ENCODE measurements around the gene DCAF17.
A peak's percentile ranks its signal among the peaks of the same experiment; 100 is the strongest.

Gene DCAF17, protein sequence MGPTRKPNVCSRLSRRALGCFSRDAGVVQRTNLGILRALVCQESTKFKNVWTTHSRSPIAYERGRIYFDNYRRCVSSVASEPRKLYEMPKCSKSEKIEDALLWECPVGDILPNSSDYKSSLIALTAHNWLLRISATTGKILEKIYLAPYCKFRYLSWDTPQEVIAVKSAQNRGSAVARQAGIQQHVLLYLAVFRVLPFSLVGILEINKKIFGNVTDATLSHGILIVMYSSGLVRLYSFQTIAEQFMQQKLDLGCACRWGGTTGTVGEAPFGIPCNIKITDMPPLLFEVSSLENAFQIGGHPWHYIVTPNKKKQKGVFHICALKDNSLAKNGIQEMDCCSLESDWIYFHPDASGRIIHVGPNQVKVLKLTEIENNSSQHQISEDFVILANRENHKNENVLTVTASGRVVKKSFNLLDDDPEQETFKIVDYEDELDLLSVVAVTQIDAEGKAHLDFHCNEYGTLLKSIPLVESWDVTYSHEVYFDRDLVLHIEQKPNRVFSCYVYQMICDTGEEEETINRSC

DNA sequence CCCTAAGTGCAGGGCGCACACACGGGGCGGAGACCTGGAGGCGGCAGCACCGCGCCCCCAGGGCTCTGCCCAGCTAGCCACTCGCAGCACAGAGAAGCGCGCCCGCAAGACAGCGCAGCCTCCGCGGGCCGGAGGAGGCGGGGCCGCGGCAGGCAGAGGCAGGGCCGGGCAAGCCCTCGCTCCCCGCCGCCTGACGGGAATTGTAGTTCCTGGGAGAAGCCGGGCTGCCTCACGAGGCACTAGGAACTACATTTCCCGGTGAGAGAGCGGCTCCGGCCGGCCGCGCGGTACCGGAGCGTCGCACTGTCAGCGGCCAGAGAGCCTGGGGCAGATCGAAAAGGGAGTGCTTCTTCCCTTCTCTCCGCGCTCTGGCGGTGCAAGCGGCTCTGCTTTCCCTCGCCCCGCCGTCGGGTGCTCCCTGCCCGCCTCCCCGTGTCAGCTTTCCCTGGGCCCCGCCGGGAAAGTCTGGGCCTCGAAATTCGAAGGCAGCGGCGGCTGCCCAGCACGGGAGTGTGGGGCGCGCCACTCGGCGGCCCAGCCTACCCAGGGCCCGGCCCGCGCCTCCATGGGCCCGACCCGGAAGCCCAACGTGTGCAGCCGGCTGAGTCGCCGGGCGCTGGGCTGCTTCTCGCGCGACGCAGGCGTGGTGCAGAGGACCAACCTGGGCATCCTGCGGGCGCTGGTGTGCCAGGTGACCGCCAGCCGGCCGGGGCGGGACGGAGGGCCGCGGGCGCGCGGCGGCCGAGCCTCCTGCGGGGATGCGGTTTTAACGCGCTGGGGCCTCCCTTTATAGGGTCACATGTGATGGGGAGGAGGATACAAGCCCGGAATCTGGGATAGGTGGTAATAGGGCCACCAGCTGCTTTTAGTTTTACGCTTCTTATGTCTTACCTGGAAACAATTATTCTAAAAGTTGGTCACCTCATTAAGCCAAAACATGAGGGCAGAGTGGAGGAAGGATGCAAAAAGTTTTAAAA lies at the start of gene DCAF17:
TSS of gene DCAF17 (plus strand) at position 214 of the 977 bp plus-strand sequence. CDS start at position 566, 352 bp downstream.
- peak; percentile 93 for DNase-seq

GRCh38 chr2:171386627-171387026 lies 47.4 kb upstream of the DCAF17 start:
- no peak for DNase-seq

GRCh38 chr2:171387052-171387451 lies 47.0 kb upstream of the DCAF17 start:
- no peak for DNase-seq

GRCh38 chr2:171389325-171389724 lies 44.7 kb upstream of the DCAF17 start:
- no peak for DNase-seq

DNA sequence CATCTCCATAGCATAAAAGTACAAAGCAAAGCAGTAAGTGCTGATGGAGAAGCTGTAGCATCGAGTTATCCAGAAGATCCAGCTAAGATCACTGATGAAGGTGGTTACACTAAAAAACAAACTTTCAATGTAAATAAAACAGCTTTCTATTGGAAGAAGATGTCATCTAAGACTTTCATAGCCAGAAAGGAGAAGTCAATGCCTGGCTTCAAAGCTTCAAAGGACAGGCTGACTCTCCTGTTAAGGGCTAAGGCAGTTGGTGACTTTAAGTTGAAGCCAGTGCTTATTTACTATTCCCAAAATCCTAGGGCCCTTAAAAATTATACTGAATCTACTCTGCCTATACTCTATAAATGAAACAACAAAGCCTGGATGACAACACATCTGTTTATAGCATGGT lies 44.2 kb upstream of the DCAF17 start:
- DNase-seq, result no peak

DNA sequence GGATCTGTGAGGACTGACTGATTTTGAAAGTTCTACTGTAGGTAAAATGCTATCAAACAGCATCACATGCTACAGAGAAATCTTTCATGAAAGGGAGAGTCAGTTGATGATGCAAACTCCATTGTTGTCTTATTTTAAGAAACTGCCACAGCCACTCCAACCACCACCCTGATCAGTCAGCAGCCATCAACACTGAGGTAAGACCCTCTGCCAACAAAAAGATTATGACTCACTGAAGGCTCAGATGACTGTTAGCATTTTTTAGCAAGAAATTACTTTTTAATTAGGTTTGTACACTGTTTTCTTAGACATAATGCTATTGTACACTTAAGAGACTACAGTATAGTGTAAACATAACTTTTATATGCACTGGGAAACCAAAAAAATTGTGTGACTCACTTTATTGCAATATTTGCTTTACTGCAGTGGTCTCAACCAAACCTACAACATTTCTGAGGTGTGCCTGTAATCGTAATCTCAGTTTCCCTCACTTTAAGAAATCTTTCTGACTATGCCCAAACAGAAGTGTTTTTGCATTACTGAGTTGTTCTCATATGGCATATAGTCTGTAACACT lies 43.0 kb upstream of the DCAF17 start:
- no peak for DNase-seq

DNA sequence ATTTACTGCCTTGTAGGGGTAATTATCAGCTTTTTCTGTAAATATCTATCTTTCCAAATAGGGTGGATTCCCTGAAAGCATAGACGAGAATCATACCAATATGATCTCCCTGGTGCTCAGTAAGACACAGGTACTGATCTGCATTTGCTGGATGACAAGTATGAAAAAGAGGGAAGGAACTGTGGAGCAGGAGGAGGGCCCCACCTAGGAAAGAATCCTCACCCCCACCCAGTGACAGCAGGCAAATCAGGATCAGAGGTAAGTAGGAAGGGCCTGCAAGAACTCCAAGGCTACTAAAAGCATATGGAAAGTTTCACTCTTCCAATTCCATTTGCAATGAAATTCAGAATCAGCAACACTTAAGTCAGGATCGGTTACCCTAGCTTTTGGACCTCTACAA lies 42.5 kb upstream of the DCAF17 start:
- no peak for DNase-seq

GRCh38 chr2:171393487-171393886 lies 40.5 kb upstream of the DCAF17 start:
- no peak for DNase-seq

DNA sequence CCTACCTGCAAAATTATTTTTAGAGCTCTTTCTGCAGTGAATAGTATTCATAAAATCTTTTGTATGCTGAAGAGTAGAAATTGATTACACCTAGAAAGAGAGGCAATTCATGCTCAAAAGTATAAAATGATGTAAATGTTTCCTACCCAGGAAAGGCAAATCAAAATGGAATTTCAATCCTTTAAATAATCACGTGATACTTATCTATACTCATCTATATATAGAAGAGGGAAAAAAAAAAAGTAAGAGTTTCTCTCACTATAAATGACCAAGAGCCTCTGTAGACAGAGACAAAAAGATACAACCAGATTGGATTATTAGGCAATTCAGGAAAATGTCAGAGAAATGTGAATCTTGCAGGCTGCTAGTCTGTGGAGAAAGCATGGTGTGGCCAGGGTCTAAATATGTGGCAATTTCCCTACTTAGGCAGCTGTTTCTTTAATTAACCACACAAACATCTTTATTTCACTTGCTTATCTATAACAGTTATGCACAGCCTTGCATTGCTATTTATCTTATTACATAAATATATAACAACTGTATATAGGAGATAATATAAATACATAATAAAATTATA lies 39.8 kb upstream of the DCAF17 start:
- no peak for DNase-seq

DNA sequence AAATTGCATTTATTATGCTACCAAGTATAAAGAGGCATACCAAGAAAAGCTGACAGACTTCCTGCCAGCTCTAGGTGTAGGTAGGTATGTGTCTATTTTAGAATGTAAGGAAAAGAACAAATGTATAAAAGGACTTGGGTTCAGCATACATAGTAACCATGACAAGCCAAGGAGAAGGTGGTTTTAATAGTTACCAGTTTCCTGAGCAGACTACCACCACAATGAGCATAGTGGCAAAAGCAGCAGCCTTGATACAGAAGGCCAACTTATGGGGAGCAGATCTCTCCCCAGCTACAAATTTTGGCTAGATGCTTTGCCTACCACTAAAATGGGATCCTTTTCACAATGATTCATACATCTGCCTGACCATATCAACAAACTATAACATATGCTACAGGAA lies 34.7 kb upstream of the DCAF17 start:
- DNase-seq, result no peak

- DNase-seq, result no peak
These were observed 33.6 kb upstream of the DCAF17 start for GRCh38 chr2:171400395-171400794.

- no peak for DNase-seq
These were observed 32.1 kb upstream of the DCAF17 start for GRCh38 chr2:171401947-171402346.

DNA sequence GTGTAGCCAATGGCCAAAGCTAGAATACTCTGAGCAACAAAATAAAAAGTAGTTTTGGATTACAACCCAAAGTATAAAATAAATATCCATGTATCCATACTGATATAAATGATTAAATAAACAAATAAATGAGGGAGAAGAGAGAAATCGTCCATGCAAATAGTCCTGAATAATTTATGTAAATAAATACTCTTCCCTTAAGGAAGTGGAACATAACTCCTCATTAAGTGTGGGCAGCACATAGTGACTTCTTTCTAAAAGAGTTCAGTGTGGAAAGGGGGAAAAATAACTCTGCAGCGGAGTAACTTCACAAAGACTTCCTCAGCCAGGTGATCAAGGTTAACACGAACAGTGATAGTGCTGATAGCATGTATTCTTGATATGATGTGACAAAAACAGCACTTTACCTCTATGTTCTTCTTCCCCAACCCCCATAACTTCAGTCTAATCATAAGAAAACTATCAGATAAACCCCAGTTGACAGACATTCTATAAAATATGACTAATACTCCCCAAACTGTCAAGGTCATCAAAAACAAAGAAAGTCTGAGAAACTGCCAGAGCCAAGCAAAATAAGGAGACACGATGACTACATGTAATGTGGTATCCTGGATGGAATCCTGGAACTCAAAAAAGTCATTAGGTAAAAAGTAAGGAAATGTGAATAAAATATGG lies 31.0 kb upstream of the DCAF17 start:
- peak; percentile 38 for DNase-seq

GRCh38 chr2:171404261-171404660 lies 29.8 kb upstream of the DCAF17 start:
- peak; percentile 83 for DNase-seq

GRCh38 chr2:171404719-171405118 lies 29.3 kb upstream of the DCAF17 start:
- no peak for DNase-seq

DNA sequence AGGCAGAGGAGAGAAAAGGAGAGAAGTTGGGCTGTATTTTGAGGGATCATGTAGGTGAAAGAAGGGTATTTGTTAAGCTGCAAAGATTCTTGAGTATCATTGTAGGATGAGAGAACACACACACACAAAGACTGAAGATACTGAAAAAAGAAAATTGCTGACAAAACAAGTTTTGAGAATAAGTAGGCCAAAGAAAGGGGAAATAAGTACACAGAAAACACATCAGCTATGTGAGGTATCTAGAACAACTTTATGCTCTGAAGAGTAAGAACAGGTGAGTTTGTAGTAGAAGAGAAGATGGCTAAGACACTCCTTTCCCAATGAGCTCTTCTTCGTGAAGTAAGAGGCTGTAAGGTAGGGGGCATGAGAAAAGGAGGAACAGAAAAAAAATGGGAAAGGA lies 28.5 kb upstream of the DCAF17 start:
- no peak for DNase-seq

GRCh38 chr2:171406044-171406443 lies 28.0 kb upstream of the DCAF17 start:
- no peak for DNase-seq

GRCh38 chr2:171407030-171407675 lies 26.9 kb upstream of the DCAF17 start:
- DNase-seq, result no peak

DNA sequence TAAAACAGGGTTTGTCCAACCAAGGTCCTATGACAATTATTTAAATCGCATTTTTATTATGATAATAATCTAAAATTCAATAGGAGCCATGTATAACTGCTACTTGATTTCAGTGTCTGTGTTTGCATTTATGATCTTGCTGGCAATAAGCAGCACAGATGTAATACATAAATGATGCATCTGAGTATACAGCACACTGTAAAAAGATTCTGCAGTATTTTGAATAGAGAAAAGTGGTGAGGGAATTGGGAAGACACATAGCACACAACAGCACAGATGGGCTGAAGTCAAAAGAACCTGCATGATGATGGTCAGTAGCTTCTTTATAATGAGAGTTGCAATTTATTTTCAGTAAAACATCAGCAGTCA lies 26.4 kb upstream of the DCAF17 start:
- DNase-seq, result no peak

DNA sequence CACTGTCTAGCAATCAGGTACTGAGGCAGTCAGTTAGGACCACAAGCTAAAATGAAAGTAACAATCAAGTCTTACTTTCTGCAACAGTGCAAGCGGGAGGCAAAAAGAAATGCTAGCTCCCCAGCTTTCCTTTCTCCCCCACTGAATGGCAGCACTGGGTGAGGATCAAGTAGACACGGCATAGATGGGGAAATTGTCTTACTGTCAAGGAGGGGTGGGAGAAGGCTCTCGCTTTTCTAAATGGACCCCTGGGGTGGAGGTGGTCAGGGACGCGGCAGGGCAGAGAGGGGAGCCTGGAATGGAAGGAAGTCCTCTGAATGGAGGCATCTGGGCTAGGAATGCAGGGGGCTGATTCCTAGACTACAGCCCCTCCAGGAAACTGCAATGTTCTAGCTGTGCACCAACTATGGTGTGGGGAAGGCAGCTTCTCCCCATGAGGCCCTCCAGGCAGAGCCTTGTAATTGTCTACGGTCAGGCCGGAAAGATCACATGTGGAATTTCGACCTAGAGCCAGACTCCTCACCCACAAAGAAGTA lies 24.5 kb upstream of the DCAF17 start:
- no peak for DNase-seq

- no peak for DNase-seq
These were observed 23.9 kb upstream of the DCAF17 start for GRCh38 chr2:171410101-171410500.
